ENCODE results near the gene CD244. TPM values are rescaled to one million over a fixed set of nuclear protein-coding genes. Genes with fewer than 3 reads are reported as not detected.

The CD244 gene
- total and polyA plus RNA-seq, 10 donors, result 2.1 to 25.7 (median 16.1) TPM

- H3K27ac ChIP-seq, result peak overlapping the region in 1 of 8 donors; percentile 29
- WGBS, 5 donors, result 85 to 92% (median 86%) methylated on average over 12 of the region's 12 CpGs
- H3K4me1 ChIP-seq, result peaks cover 0 to 37% (median 5%) of the 10 kb centered on the region in 6 donors
- no peak for TF ChIP-seq POLR2AphosphoS5 (IDR thresholded peaks at IDR 0.05)
- no peak for TF ChIP-seq POLR2A (IDR thresholded peaks at IDR 0.05)
- no peak for TF ChIP-seq CTCF (IDR thresholded peaks at IDR 0.05 in 8 of 11, conservative IDR thresholded peaks at IDR 0.05 in 3 of 11)
- no peak for DNase-seq
- H3K36me3 ChIP-seq, result peaks cover 0 to 11% (median 0%) of the 10 kb centered on the region in 6 donors
- H3K4me3 ChIP-seq, result no peak overlapping the region
- no peaks in the 10 kb centered on the region for H3K27me3 ChIP-seq (replicated peaks in 1 of 7)
- intact Hi-C loops (cut with DNase I; ENCODE audit: low total_unique reads), result no loop called here
- H3K9me3 ChIP-seq, result no peaks in the 10 kb centered on the region
Observed at GRCh38 chr1:160844447-160845232, 18.0 kb downstream of the CD244 start.

- Histone ChIP-seq H3K4me3 (no peak overlapping the region), H3K4me1 (peaks cover 24 to 73% (median 34%) of the 10 kb centered on the region in 6 donors), H3K27ac (no peak overlapping the region), H3K36me3 (peaks cover 0 to 11% (median 0%) of the 10 kb centered on the region in 6 donors), H3K27me3 (replicated peaks in 1 of 7) (no peaks in the 10 kb centered on the region), H3K9me3 (no peaks in the 10 kb centered on the region)
- TF ChIP-seq CTCF (IDR thresholded peaks at IDR 0.05 in 8 of 11, conservative IDR thresholded peaks at IDR 0.05 in 3 of 11) (no peak), POLR2AphosphoS5 (IDR thresholded peaks at IDR 0.05) (no peak), POLR2A (IDR thresholded peaks at IDR 0.05) (no peak)
- intact Hi-C loops (cut with DNase I; ENCODE audit: low total_unique reads), result no loop called here
- DNase-seq, result no peak
- WGBS, 5 donors, result 87 to 100% (median 92%) methylated on average over 3 to 4 of the region's 4 CpGs
Observed at GRCh38 chr1:160841079-160841478, 21.6 kb downstream of the CD244 start.

- H3K27me3 ChIP-seq (replicated peaks in 1 of 7), result no peaks in the 10 kb centered on the region
- 69 to 73% (median 71%) methylated on average over 2 of the region's 2 CpGs for WGBS, 5 donors
- peak overlapping the region in 1 of 8 donors; percentile 21 for H3K27ac ChIP-seq
- DNase-seq, result no peak
- H3K4me1 ChIP-seq, result peaks cover 24 to 79% (median 35%) of the 10 kb centered on the region in 6 donors
- H3K9me3 ChIP-seq, result no peaks in the 10 kb centered on the region
- intact Hi-C loops (cut with DNase I; ENCODE audit: low total_unique reads), result no loop called here
- H3K36me3 ChIP-seq, result peaks cover 0 to 11% (median 0%) of the 10 kb centered on the region in 6 donors
- H3K4me3 ChIP-seq, result no peak overlapping the region
- TF ChIP-seq CTCF (IDR thresholded peaks at IDR 0.05 in 8 of 11, conservative IDR thresholded peaks at IDR 0.05 in 3 of 11), result no peak
Observed at GRCh38 chr1:160839746-160840145, 22.9 kb downstream of the CD244 start.

- Histone ChIP-seq H3K4me3 (no peak overlapping the region), H3K27me3 (replicated peaks in 1 of 7) (no peaks in the 10 kb centered on the region), H3K9me3 (no peaks in the 10 kb centered on the region), H3K4me1 (peaks cover 24 to 75% (median 35%) of the 10 kb centered on the region in 6 donors), H3K36me3 (peaks cover 0 to 16% (median 0%) of the 10 kb centered on the region in 6 donors), H3K27ac (peak overlapping the region in 6 of 8 donors; percentile 22 to 89 (median 80))
- no peak for DNase-seq
- WGBS, 5 donors, result 45 to 63% (median 55%) methylated on average over 7 of the region's 7 CpGs
- TF ChIP-seq CTCF (IDR thresholded peaks at IDR 0.05 in 8 of 11, conservative IDR thresholded peaks at IDR 0.05 in 3 of 11), result no peak
- TF ChIP-seq POLR2AphosphoS5 (IDR thresholded peaks at IDR 0.05), result no peak
- TF ChIP-seq POLR2A (IDR thresholded peaks at IDR 0.05), result no peak
- intact Hi-C loops (cut with DNase I; ENCODE audit: low total_unique reads), result no loop called here
Observed at GRCh38 chr1:160838888-160839287, 23.8 kb downstream of the CD244 start.
